Measurements from ENCODE around the gene BSN.

- no peak for TF ChIP-seq POLR2A (IDR thresholded peaks at IDR 0.05)
- TF ChIP-seq, protein P1, sequence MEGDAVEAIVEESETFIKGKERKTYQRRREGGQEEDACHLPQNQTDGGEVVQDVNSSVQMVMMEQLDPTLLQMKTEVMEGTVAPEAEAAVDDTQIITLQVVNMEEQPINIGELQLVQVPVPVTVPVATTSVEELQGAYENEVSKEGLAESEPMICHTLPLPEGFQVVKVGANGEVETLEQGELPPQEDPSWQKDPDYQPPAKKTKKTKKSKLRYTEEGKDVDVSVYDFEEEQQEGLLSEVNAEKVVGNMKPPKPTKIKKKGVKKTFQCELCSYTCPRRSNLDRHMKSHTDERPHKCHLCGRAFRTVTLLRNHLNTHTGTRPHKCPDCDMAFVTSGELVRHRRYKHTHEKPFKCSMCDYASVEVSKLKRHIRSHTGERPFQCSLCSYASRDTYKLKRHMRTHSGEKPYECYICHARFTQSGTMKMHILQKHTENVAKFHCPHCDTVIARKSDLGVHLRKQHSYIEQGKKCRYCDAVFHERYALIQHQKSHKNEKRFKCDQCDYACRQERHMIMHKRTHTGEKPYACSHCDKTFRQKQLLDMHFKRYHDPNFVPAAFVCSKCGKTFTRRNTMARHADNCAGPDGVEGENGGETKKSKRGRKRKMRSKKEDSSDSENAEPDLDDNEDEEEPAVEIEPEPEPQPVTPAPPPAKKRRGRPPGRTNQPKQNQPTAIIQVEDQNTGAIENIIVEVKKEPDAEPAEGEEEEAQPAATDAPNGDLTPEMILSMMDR (IDR thresholded peaks at IDR 0.05) = no peak
- no peak for TF ChIP-seq POLR2AphosphoS5 (IDR thresholded peaks at IDR 0.05)
These were observed 47.2 kb downstream of the BSN start for GRCh38 chr3:49601358-49602048.
